ENCODE data around the gene SPEM1.

DNA sequence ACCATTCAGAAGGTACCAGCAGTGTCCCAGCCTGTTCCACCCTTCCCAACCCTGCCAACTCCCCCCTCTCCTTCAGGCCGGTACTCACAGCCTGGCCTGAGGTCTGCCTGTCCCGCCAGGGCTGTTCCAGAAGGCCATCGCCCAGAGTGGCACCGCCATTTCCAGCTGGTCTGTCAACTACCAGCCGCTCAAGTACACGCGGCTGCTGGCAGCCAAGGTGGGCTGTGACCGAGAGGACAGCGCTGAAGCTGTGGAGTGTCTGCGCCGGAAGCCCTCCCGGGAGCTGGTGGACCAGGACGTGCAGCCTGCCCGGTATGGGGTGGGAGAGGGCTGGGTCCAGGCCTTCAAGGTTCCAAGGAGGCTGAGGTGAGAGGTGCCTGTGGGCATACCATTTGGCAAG is 5.3 kb upstream of the SPEM1 start:
- TF ChIP-seq, protein P1, sequence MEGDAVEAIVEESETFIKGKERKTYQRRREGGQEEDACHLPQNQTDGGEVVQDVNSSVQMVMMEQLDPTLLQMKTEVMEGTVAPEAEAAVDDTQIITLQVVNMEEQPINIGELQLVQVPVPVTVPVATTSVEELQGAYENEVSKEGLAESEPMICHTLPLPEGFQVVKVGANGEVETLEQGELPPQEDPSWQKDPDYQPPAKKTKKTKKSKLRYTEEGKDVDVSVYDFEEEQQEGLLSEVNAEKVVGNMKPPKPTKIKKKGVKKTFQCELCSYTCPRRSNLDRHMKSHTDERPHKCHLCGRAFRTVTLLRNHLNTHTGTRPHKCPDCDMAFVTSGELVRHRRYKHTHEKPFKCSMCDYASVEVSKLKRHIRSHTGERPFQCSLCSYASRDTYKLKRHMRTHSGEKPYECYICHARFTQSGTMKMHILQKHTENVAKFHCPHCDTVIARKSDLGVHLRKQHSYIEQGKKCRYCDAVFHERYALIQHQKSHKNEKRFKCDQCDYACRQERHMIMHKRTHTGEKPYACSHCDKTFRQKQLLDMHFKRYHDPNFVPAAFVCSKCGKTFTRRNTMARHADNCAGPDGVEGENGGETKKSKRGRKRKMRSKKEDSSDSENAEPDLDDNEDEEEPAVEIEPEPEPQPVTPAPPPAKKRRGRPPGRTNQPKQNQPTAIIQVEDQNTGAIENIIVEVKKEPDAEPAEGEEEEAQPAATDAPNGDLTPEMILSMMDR (IDR thresholded peaks at IDR 0.05): no peak
- no peak for TF ChIP-seq EZH2 (IDR thresholded peaks at IDR 0.05; ENCODE audit: borderline replicate concordance, insufficient read depth, low read depth, low read length, poor library complexity, severe bottlenecking)

All from B cell (primary cell).